ENCODE data around the gene SPRR1A.

GRCh38 chr1:153032073-153032472, 48.2 kb downstream of the SPRR1A start:
- TF ChIP-seq ZNF280B (CRISPR knock-in tag; IDR thresholded peaks at IDR 0.05; ENCODE audit: borderline replicate concordance) = no peak
- no peak for TF ChIP-seq RAD21 (CRISPR knock-in tag; IDR thresholded peaks at IDR 0.05)
- no peak for TF ChIP-seq CTCF (CRISPR knock-in tag; IDR thresholded peaks at IDR 0.05)
- no peak for TF ChIP-seq ZKSCAN5 (CRISPR knock-in tag; IDR thresholded peaks at IDR 0.05)
- no peak for TF ChIP-seq ATF3 (CRISPR knock-in tag; IDR thresholded peaks at IDR 0.05)
- no peak for TF ChIP-seq PBX3 (CRISPR knock-in tag; IDR thresholded peaks at IDR 0.05; ENCODE audit: borderline replicate concordance)
- no peak for TF ChIP-seq SRF (IDR thresholded peaks at IDR 0.05; ENCODE audit: low read depth, low read length)
- TF ChIP-seq CBX5 (CRISPR knock-in tag; IDR thresholded peaks at IDR 0.05; ENCODE audit: borderline replicate concordance) = no peak
- no peak for TF ChIP-seq TCF7 (IDR thresholded peaks at IDR 0.05; ENCODE audit: low read depth)

Measured in HepG2 (cell line).